Activated T-cell treated with anti-CD3 and anti-CD28 coated beads, Interleukin-2, amount 50 U/mL, for 4 hours (primary cell): ENCODE results near the gene C17orf107. TPM values are rescaled to one million over a fixed set of nuclear protein-coding genes. Genes with fewer than 3 reads are reported as not detected.

ENCODE experiments used
- ATAC-seq, 2 donors: fragments of 200-7000 bp; cut with Tn5 transposase; one replicate each; pipeline ENCODE4 v1.10.0; 2021
- DNase-seq: peaks from one replicate; pipeline ENCODE4 v3.0.0-alpha.2; 2020
- H3K27me3 Mint-ChIP-seq: one replicate; pipeline ENCODE4 v1.8.0; 2021; ENCODE audit warnings: low read depth, mixed read lengths
- H3K36me3 Mint-ChIP-seq: one replicate; pipeline ENCODE4 v1.8.0; 2022; ENCODE audit warnings: mixed read lengths; ENCODE audit not compliant: insufficient read depth
- H3K4me1 Mint-ChIP-seq: one replicate; pipeline ENCODE4 v1.8.0; 2021; ENCODE audit warnings: low read depth, mixed read lengths
- H3K4me3 Mint-ChIP-seq: one replicate; pipeline ENCODE4 v1.8.0; 2021; ENCODE audit warnings: mild to moderate bottlenecking, moderate library complexity, mixed read lengths
- H3K9me3 Mint-ChIP-seq: one replicate; pipeline ENCODE4 v1.8.0; 2021; ENCODE audit warnings: mixed read lengths
- total RNA-seq, 3 donors: library from RNA; stranded (reverse); gene quantifications; one replicate each; pipeline ENCODE4 v1.2.1, GENCODE V29; 2021

C17orf107 gene
- total RNA-seq, 3 donors from 2014 or later, result 1.5 to 3.6 (median 2.7) TPM

GRCh38 chr17:4950075-4950745 lies 50.9 kb downstream of the C17orf107 start:
- Mint-ChIP-seq H3K36me3 (peaks cover 18% of the 10 kb centered on the region), H3K27me3 (no peaks in the 10 kb centered on the region), H3K4me1 (peaks cover 25% of the 10 kb centered on the region), H3K9me3 (no peaks in the 10 kb centered on the region), H3K4me3 (peak overlapping the region; percentile 86)
- ATAC-seq (peak; percentile 17 to 21), DNase-seq (peak; percentile 65)

- ATAC-seq (no peak), DNase-seq (no peak)
- Mint-ChIP-seq H3K4me1 (peaks cover 19% of the 10 kb centered on the region), H3K9me3 (no peaks in the 10 kb centered on the region), H3K4me3 (peak within 1 kb of the TSS; percentile 86), H3K27me3 (no peaks in the 10 kb centered on the region), H3K36me3 (peaks cover 12% of the 10 kb centered on the region)
Measured at GRCh38 chr17:4950746-4951204, 51.4 kb downstream of the C17orf107 start, which contains the start of gene ENO3. ENO3 (plus strand) TSS chr17:4951119; CDS start chr17:4951830, 711 bp downstream.

GRCh38 chr17:4951486-4951885 lies 52.1 kb downstream of the C17orf107 start:
- peaks cover 20% of the 10 kb centered on the region for H3K4me1 Mint-ChIP-seq
- H3K27me3 Mint-ChIP-seq, result no peaks in the 10 kb centered on the region
- H3K9me3 Mint-ChIP-seq, result no peaks in the 10 kb centered on the region
- no peak for ATAC-seq
- H3K4me3 Mint-ChIP-seq, result peak overlapping the region; percentile 86
- peaks cover 7% of the 10 kb centered on the region for H3K36me3 Mint-ChIP-seq
- no peak for DNase-seq

Other genes starting within 250 kb of the C17orf107 start
- 100 to 1,000 TPM; 163 to 189 (median 188) TPM for gene PELP1, start 195.4 kb upstream of the C17orf107 start, total RNA-seq
- gene ARRB2, start 188.9 kb upstream of the C17orf107 start, total RNA-seq, result 10 to 100 TPM; 89.7 to 99.4 (median 94.7) TPM
- gene MED11, start 168.1 kb upstream of the C17orf107 start, total RNA-seq, result 10 to 100 TPM; 19.6 to 21.6 (median 20.6) TPM
- under 1 TPM in 1 of 3 donors, not detected in 2; 0.13 TPM for gene ZMYND15, start 159.7 kb upstream of the C17orf107 start, total RNA-seq
- gene CXCL16, start 159.6 kb upstream of the C17orf107 start, total RNA-seq, result 1 to 10 TPM in 2 of 3 donors, under 1 TPM in 1; 0.76 to 1.5 (median 1.3) TPM
- not detected for gene TM4SF5, start 127.7 kb upstream of the C17orf107 start, total RNA-seq
- gene VMO1, start 113.2 kb upstream of the C17orf107 start, total RNA-seq, result under 1 TPM in 1 of 3 donors, not detected in 2; 0.33 TPM
- not detected for gene GLTPD2, start 110.6 kb upstream of the C17orf107 start, total RNA-seq
- gene PSMB6, start 103.4 kb upstream of the C17orf107 start, total RNA-seq, result 100 to 1,000 TPM; 283 to 292 (median 291) TPM
- 10 to 100 TPM in 1 of 3 donors, 1 to 10 TPM in 2; 6.5 to 12.6 (median 8.9) TPM for gene PLD2, start 92.4 kb upstream of the C17orf107 start, total RNA-seq
- 10 to 100 TPM; 43.3 to 51.5 (median 45.1) TPM for gene MINK1, start 66.2 kb upstream of the C17orf107 start, total RNA-seq
- gene CHRNE, start 3.6 kb downstream of the C17orf107 start, total RNA-seq, result under 1 TPM; 0.18 to 0.71 (median 0.35) TPM
- gene GP1BA, start 32.7 kb downstream of the C17orf107 start, total RNA-seq, result under 1 TPM; 0.21 to 0.49 (median 0.25) TPM
- gene SLC25A11, start 40.5 kb downstream of the C17orf107 start, total RNA-seq, result 100 to 1,000 TPM in 1 of 3 donors, 10 to 100 TPM in 2; 89.7 to 102 (median 98.1) TPM
- 100 to 1,000 TPM; 121 to 140 (median 129) TPM for gene RNF167, start 40.7 kb downstream of the C17orf107 start, total RNA-seq
- 1,000 to 10,000 TPM; 1,652 to 1,716 (median 1,674) TPM for gene PFN1, start 49.0 kb downstream of the C17orf107 start, total RNA-seq
- 10 to 100 TPM; 25.8 to 26.9 (median 26.0) TPM for gene ENO3, start 51.6 kb downstream of the C17orf107 start, total RNA-seq
- 10 to 100 TPM; 47.7 to 67.4 (median 56.9) TPM for gene SPAG7, start 68.3 kb downstream of the C17orf107 start, total RNA-seq
- 100 to 1,000 TPM in 2 of 3 donors, 10 to 100 TPM in 1; 87.8 to 141 (median 101) TPM for gene CAMTA2, start 88.1 kb downstream of the C17orf107 start, total RNA-seq
- gene INCA1, start 98.0 kb downstream of the C17orf107 start, total RNA-seq, result under 1 TPM in 2 of 3 donors, not detected in 1; 0.16 to 0.30 TPM
- gene KIF1C, start 98.4 kb downstream of the C17orf107 start, total RNA-seq, result 10 to 100 TPM; 42.7 to 49.9 (median 49.4) TPM
- under 1 TPM in 1 of 3 donors, not detected in 2; 0.08 TPM for gene SLC52A1, start 135.9 kb downstream of the C17orf107 start, total RNA-seq
- 1 to 10 TPM; 1.7 to 2.2 (median 1.8) TPM for gene ZFP3, start 178.9 kb downstream of the C17orf107 start, total RNA-seq
- 10 to 100 TPM; 18.7 to 25.8 (median 21.3) TPM for gene ZNF232, start 212.3 kb downstream of the C17orf107 start, total RNA-seq
- under 1 TPM in 2 of 3 donors, not detected in 1; 0.08 to 0.23 TPM for gene USP6, start 216.5 kb downstream of the C17orf107 start, total RNA-seq